HEK293 (cell line): ENCODE results near the gene KIAA1614.

Experiments
- KLF9 ChIP-seq: fragments of 450-650 bp; formaldehyde crosslinking; IDR thresholded peaks from 2 replicates; pipeline ENCODE4 v1.5.1; 2016; ENCODE audit warnings: missing biosample characterization, missing genetic modification characterization, low read depth
- ZNF24 ChIP-seq: fragments of 450-650 bp; formaldehyde crosslinking; IDR thresholded peaks from 2 replicates; pipeline ENCODE4 v1.5.1; 2016; ENCODE audit warnings: missing biosample characterization, missing genetic modification characterization
- ZNF785 ChIP-seq: fragments of 450-650 bp; formaldehyde crosslinking; IDR thresholded peaks from 2 replicates; pipeline ENCODE4 v1.5.1; 2016; ENCODE audit warnings: missing biosample characterization, missing genetic modification characterization
- TF ChIP-seq, protein P1 (sequence below): fragments of 450-650 bp; formaldehyde crosslinking; IDR thresholded peaks from 2 replicates; pipeline ENCODE4 v1.5.1; 2016; ENCODE audit warnings: missing biosample characterization, missing genetic modification characterization
- TF ChIP-seq, protein P2 (sequence below): sonication (generic); formaldehyde crosslinking; IDR thresholded peaks from 2 replicates; pipeline ENCODE4 v1.8.1; 2022; ENCODE audit warnings: mild to moderate bottlenecking, moderate library complexity, missing genetic modification reagents

DNA sequence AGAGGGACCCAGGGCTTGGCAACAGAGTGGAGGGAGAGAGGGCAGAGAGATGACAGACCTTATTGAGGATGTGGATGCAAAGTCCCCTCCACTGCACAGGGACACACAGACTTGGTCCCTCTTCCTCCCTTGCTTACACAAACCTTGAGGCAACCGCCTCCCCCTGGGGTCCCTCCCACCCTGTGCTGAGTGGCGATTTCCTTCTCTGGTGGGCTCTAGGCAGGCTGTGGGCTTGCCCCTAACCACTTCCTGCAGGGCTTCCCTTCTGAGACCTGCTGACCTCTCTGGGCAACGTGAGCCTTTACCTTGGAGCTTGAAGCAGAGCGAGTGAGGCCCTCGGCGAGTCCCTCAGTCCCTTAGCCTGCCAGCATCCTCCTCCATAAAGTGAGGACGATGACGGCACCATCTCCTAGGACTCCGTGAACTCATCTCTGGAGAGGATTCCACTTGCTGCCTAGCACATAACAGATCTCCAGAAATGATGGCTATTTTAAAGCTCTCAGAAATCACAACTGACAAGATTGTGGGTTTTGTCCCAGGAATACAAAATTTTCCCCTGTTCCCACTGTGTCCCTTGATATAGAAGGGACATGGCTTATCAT is 25.0 kb downstream of the KIAA1614 start:
- TF ChIP-seq, protein P1, sequence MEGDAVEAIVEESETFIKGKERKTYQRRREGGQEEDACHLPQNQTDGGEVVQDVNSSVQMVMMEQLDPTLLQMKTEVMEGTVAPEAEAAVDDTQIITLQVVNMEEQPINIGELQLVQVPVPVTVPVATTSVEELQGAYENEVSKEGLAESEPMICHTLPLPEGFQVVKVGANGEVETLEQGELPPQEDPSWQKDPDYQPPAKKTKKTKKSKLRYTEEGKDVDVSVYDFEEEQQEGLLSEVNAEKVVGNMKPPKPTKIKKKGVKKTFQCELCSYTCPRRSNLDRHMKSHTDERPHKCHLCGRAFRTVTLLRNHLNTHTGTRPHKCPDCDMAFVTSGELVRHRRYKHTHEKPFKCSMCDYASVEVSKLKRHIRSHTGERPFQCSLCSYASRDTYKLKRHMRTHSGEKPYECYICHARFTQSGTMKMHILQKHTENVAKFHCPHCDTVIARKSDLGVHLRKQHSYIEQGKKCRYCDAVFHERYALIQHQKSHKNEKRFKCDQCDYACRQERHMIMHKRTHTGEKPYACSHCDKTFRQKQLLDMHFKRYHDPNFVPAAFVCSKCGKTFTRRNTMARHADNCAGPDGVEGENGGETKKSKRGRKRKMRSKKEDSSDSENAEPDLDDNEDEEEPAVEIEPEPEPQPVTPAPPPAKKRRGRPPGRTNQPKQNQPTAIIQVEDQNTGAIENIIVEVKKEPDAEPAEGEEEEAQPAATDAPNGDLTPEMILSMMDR (tag by site-specific recombination), result no peak
- no peak for TF ChIP-seq ZNF785 (tag by site-specific recombination)
- no peak for TF ChIP-seq ZNF24 (tag by site-specific recombination)
- TF ChIP-seq, protein P2, sequence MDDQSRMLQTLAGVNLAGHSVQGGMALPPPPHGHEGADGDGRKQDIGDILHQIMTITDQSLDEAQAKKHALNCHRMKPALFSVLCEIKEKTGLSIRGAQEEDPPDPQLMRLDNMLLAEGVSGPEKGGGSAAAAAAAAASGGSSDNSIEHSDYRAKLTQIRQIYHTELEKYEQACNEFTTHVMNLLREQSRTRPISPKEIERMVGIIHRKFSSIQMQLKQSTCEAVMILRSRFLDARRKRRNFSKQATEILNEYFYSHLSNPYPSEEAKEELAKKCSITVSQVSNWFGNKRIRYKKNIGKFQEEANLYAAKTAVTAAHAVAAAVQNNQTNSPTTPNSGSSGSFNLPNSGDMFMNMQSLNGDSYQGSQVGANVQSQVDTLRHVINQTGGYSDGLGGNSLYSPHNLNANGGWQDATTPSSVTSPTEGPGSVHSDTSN (CRISPR knock-in tag), result no peak
- no peak for TF ChIP-seq KLF9 (tag by site-specific recombination)
